Activated T-cell treated with anti-CD3 and anti-CD28 coated beads, Interleukin-2, amount 50 U/mL, for 4 hours (primary cell): Measurements from ENCODE around the gene SYNGR2. TPM values are rescaled to one million over a fixed set of nuclear protein-coding genes. Genes with fewer than 3 reads are reported as not detected.

Source experiments
- ATAC-seq, 2 donors: fragments of 200-7000 bp; cut with Tn5 transposase; one replicate each; pipeline ENCODE4 v1.10.0; 2021
- DNase-seq: peaks from one replicate; pipeline ENCODE4 v3.0.0-alpha.2; 2020
- H3K27me3 Mint-ChIP-seq: one replicate; pipeline ENCODE4 v1.8.0; 2021; ENCODE audit warnings: low read depth, mixed read lengths
- H3K36me3 Mint-ChIP-seq: one replicate; pipeline ENCODE4 v1.8.0; 2022; ENCODE audit warnings: mixed read lengths; ENCODE audit not compliant: insufficient read depth
- H3K4me1 Mint-ChIP-seq: one replicate; pipeline ENCODE4 v1.8.0; 2021; ENCODE audit warnings: low read depth, mixed read lengths
- H3K4me3 Mint-ChIP-seq: one replicate; pipeline ENCODE4 v1.8.0; 2021; ENCODE audit warnings: mild to moderate bottlenecking, moderate library complexity, mixed read lengths
- H3K9me3 Mint-ChIP-seq: one replicate; pipeline ENCODE4 v1.8.0; 2021; ENCODE audit warnings: mixed read lengths
- total RNA-seq, 3 donors: library from RNA; stranded (reverse); gene quantifications; one replicate each; pipeline ENCODE4 v1.2.1, GENCODE V29; 2021

The SYNGR2 gene
- total RNA-seq, 3 donors from 2014 or later, result 192 to 224 (median 196) TPM

DNA sequence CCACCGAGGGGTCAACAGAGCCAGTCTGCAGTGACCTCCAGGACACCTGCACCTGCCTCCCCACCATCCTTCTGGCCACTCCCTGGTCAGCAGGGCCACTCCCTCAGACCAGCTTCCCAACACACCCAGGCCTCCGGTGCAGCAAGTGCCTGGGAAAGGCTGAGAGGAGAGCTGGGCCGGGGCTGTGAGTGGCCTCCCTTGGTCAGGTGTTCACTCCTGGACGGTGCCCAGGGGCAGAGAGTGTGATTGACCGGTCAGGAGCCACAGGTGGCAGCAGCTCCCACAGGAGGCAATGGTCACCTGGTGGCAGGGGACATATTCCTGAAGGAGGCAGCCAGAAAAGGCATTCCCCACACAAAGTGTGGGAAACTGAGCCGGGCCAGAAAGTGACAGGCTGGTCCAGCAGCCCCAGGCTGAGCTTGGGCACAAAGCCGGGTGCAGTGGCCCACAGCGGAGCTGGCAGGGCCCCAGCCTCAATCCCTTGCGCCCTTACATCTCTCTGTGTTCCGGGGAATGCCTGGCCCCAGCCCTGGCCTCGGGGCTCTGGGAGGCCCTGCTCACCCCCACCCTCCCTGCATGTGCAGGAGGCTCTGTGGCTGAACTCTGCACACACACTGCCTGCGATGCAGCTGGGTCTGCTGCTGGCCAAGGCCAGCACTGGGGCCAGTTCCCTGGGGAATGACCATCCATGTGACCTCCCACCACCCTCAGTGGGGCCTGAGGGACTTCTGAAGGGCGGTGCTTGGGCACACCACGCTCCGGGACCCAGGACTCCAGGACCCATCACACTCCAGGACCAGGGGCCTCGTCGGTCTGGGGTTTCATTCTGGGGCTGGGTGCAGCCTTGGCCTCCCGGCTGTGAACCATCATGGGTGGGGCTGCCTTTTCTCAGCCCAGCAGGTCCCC, 23.4 kb upstream of the SYNGR2 start:
- no peaks in the 10 kb centered on the region for H3K36me3 Mint-ChIP-seq
- no peak for ATAC-seq
- no peak overlapping the region for H3K4me3 Mint-ChIP-seq
- no peaks in the 10 kb centered on the region for H3K27me3 Mint-ChIP-seq
- no peak for DNase-seq
- no peaks in the 10 kb centered on the region for H3K9me3 Mint-ChIP-seq
- H3K4me1 Mint-ChIP-seq, result peaks cover 43% of the 10 kb centered on the region

DNA sequence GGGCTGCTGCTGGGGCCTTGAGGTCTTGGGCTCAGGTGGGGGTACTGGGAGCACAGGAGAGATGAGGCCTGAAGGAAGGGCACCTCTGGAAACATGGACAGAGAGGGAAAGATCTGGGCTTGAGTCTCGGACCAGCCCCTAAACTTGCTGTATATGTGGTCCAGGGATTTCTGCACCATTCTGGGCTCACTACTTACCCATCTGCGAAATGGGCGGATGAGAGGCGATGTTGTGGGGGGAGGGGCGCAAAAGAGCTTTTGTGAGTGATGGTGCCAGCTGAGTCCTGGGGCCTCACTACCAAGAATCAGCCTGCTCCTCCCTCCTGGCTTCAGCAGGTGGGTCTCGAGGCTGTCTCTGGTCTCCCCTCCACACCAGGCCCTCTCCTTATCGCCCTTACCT, 21.9 kb upstream of the SYNGR2 start:
- no peaks in the 10 kb centered on the region for H3K9me3 Mint-ChIP-seq

GRCh38 chr17:78146881-78147280, 21.5 kb upstream of the SYNGR2 start:
- Mint-ChIP-seq H3K9me3 (no peaks in the 10 kb centered on the region), H3K4me3 (no peak overlapping the region), H3K4me1 (peaks cover 37% of the 10 kb centered on the region), H3K36me3 (no peaks in the 10 kb centered on the region), H3K27me3 (no peaks in the 10 kb centered on the region)
- DNase-seq (no peak), ATAC-seq (no peak)

More for the DNA sequence above, 21.9 kb upstream of the SYNGR2 start:
- ATAC-seq, result no peak
- no peak for DNase-seq
- H3K4me1 Mint-ChIP-seq, result peaks cover 37% of the 10 kb centered on the region
- no peaks in the 10 kb centered on the region for H3K36me3 Mint-ChIP-seq
- no peak overlapping the region for H3K4me3 Mint-ChIP-seq
- H3K27me3 Mint-ChIP-seq, result no peaks in the 10 kb centered on the region

- Mint-ChIP-seq H3K27me3 (no peaks in the 10 kb centered on the region), H3K4me1 (peaks cover 35% of the 10 kb centered on the region), H3K4me3 (no peak overlapping the region), H3K9me3 (no peaks in the 10 kb centered on the region), H3K36me3 (no peaks in the 10 kb centered on the region)
- peak; percentile 30 to 31 for ATAC-seq
- no peak for DNase-seq
Observed at GRCh38 chr17:78147315-78147998, 20.9 kb upstream of the SYNGR2 start.

GRCh38 chr17:78148286-78149016, 19.9 kb upstream of the SYNGR2 start:
- no peak for DNase-seq
- Mint-ChIP-seq H3K9me3 (no peaks in the 10 kb centered on the region), H3K36me3 (no peaks in the 10 kb centered on the region), H3K27me3 (no peaks in the 10 kb centered on the region), H3K4me3 (no peak overlapping the region), H3K4me1 (peaks cover 29% of the 10 kb centered on the region)
- ATAC-seq, result no peak

GRCh38 chr17:78151514-78152008, 16.8 kb upstream of the SYNGR2 start:
- H3K36me3 Mint-ChIP-seq, result no peaks in the 10 kb centered on the region
- no peaks in the 10 kb centered on the region for H3K9me3 Mint-ChIP-seq
- H3K4me3 Mint-ChIP-seq, result no peak overlapping the region
- H3K4me1 Mint-ChIP-seq, result peaks cover 20% of the 10 kb centered on the region
- no peaks in the 10 kb centered on the region for H3K27me3 Mint-ChIP-seq
- no peak for ATAC-seq
- no peak for DNase-seq

DNA sequence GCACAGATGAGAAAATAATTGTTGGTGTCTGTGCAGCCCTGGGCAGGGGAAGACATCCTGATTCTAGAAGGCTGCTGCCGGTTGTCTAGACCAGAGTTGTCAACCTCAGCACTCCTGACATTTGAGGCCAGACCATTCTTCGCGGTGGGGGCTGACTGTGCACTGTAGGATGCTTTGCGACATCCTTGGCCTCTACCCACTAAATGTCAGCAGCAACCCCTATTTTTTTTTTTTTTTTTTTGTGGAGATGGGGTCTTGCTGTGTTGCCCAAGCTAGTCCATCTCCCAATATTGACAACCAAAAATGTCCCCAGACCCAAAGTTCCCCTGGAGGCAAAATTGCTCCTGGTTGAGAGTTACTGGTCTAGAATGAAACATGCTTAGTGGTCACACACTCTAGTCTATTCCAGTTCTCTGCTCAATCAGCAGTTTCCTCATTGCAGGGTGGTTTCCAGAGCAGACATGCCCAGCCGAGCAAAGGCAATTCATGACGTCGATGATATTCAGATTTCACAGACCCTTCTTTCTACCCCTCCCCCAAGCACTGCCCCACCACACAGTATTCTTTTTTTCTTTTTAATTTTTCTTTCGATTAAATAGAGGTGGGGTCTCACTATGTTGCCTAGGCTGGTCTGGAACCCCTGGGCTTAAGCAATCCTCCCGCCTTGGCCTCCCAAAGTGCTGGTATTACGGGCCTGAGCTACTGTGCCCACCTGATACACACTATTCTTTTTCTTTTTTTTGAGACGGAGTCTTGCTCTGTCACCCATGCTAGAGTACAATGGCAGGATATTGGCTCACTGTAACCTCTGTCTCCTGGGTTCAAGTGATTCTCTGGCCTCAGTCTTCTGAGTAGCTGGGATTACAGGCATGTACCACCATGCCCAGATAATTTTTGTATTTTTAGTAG, 13.2 kb upstream of the SYNGR2 start:
- Mint-ChIP-seq H3K27me3 (peaks cover 2% of the 10 kb centered on the region), H3K4me1 (peaks cover 9% of the 10 kb centered on the region), H3K4me3 (no peak overlapping the region), H3K36me3 (no peaks in the 10 kb centered on the region), H3K9me3 (no peaks in the 10 kb centered on the region)
- peak; percentile 46 to 50 for ATAC-seq
- DNase-seq, result no peak

- H3K36me3 Mint-ChIP-seq, result no peaks in the 10 kb centered on the region
- peak; percentile 73 to 77 for ATAC-seq
- DNase-seq, result no peak
- no peaks in the 10 kb centered on the region for H3K9me3 Mint-ChIP-seq
- peaks cover 2% of the 10 kb centered on the region for H3K27me3 Mint-ChIP-seq
- no peak overlapping the region for H3K4me3 Mint-ChIP-seq
- H3K4me1 Mint-ChIP-seq, result peaks cover 7% of the 10 kb centered on the region
Observed at GRCh38 chr17:78159575-78160158, 8.7 kb upstream of the SYNGR2 start.

- Mint-ChIP-seq H3K9me3 (no peaks in the 10 kb centered on the region), H3K4me3 (no peak overlapping the region), H3K36me3 (no peaks in the 10 kb centered on the region), H3K27me3 (peaks cover 2% of the 10 kb centered on the region), H3K4me1 (peaks cover 9% of the 10 kb centered on the region)
- DNase-seq (no peak), ATAC-seq (no peak)
Observed at GRCh38 chr17:78163881-78164747, 4.3 kb upstream of the SYNGR2 start.

GRCh38 chr17:78164748-78165607, 3.4 kb upstream of the SYNGR2 start:
- no peak overlapping the region for H3K4me3 Mint-ChIP-seq
- H3K36me3 Mint-ChIP-seq, result no peaks in the 10 kb centered on the region
- H3K27me3 Mint-ChIP-seq, result no peaks in the 10 kb centered on the region
- no peak for ATAC-seq
- DNase-seq, result no peak
- H3K4me1 Mint-ChIP-seq, result peaks cover 4% of the 10 kb centered on the region
- H3K9me3 Mint-ChIP-seq, result no peaks in the 10 kb centered on the region

- Mint-ChIP-seq H3K4me3 (no peak overlapping the region), H3K27me3 (no peaks in the 10 kb centered on the region), H3K4me1 (peaks cover 16% of the 10 kb centered on the region), H3K9me3 (no peaks in the 10 kb centered on the region), H3K36me3 (no peaks in the 10 kb centered on the region)
- ATAC-seq, result no peak
- DNase-seq, result no peak
Observed at GRCh38 chr17:78166416-78166815, 2.0 kb upstream of the SYNGR2 start.
